ENCODE measurements around the gene STK38.

Gene STK38

DNA sequence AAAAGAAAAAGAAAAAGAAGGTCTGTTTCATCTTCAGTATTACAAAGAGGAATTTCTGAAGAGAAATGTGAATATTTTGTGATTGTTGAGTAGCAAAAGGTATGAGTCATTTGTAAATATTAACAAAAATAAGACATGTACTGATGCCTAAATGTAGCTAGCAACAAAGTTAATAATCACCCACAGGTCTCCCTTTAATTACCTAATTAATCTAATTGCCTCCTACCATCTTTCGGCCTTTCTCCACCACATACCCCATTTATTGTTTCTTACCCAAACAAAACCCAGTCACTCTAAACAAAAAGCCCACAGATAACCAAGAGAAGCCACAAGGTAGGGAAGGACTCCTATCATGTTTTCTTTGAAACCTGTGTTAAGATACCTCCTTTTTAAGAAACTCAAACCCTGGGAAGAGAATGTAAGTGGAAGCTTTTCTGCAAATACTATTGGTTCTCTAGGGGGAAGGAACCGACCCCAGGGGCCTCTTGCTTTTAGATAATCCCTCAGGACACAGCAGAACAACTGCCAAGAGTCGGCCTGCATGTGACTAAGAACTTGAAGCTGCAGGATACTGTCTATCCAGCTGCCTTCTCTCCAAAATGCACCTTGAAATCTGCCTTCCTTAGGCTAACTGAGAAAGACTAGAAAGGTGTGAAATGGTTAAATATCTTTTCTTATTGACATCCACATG, 16.1 kb upstream of the STK38 start:
- no peak for DNase-seq

DNA sequence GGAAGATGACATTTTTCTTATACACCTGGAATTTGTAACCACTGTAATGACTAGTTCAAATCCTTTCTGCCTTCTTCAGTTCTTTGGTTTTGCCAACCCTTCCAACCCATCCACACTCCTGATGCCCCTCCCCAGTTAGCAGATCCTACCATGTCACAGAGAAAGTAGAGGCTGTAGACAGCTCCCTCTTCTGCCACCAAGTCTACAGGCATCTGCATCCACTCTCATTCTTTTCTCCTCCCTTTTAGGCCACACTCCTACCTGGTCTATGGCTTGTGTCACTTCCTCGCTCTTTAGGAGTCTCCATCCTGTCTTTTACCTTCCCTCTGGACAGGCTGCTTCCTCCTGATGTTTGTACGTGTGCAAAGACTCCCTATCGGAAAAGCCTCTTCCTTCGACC, 13.5 kb upstream of the STK38 start:
- DNase-seq: no peak

DNA sequence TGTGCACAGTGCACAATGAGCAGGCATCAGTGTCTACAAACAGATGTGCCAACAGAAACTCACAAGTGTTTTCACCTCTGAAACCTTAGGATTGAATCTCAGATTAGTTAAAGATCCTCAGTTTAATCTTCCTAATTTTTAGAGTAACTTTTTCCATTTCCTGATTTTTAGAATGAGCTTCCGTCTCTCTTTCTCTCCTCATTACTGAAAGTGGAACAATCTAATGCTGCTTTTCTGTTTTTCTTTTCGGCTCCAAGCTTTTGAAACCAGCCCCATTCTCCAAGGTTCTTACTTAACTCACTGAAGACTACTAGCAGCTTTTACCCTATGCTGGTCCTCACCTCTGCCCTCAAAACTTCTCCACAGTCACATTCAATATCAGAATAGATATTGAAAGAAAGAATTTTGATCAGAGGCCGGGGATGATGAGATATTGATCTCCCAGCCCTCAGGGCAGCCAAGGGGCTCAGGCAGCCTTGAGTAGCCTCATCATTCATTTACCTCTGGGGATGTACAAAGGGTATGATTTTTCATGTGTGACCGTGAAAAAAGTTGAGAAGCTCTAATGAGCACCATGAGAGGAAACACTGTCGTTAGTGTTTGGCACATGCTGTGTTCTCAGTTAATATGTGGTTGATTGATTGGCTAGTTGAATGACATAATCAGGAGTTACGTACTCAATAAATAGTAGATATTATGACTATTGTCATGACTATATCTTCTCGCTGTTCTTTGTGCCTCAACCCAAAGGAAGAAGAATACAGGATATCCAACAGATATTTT, 11.9 kb upstream of the STK38 start:
- DNase-seq: no peak

DNA sequence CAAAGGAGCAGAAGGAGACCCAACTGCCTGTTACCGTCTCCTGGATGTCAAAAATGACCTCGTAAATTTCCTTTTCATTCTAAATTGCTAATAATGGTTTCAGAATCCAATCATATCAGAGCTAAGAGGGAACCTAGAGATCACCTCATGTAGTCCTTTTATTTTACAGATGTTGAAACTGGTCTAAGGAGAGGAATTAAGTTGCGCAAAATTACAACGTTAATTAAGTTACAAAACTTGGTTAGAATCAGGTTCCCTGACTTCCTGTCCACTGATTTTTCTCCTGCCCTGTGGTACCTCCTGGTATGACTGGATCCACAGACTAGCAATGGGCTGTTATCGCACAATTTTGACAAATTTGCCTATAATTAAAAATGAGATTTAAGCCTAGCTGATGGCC, 9.0 kb upstream of the STK38 start:
- DNase-seq: no peak

- DNase-seq: no peak
Measured at GRCh38 chr6:36555750-36556252, 8.5 kb upstream of the STK38 start.

- no peak for DNase-seq
Measured at GRCh38 chr6:36550473-36551000, 3.3 kb upstream of the STK38 start.

DNA sequence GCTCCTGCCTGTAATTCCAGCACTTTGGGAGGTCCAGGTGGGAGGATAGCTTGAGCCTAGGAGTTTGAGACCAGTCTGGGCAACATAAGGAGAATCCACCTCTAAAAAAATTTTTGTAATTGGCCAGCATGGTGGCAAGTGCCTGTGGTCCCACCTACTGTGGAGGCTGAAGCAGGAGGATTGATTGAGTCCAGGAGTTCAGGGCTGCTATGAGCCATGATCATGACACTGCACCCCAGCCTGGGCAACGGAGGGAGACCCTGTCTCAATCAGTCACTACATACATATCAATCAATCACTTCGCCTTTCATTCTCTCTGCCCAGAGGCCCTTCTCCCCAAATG, 1.1 kb upstream of the STK38 start:
- DNase-seq: no peak

DNA sequence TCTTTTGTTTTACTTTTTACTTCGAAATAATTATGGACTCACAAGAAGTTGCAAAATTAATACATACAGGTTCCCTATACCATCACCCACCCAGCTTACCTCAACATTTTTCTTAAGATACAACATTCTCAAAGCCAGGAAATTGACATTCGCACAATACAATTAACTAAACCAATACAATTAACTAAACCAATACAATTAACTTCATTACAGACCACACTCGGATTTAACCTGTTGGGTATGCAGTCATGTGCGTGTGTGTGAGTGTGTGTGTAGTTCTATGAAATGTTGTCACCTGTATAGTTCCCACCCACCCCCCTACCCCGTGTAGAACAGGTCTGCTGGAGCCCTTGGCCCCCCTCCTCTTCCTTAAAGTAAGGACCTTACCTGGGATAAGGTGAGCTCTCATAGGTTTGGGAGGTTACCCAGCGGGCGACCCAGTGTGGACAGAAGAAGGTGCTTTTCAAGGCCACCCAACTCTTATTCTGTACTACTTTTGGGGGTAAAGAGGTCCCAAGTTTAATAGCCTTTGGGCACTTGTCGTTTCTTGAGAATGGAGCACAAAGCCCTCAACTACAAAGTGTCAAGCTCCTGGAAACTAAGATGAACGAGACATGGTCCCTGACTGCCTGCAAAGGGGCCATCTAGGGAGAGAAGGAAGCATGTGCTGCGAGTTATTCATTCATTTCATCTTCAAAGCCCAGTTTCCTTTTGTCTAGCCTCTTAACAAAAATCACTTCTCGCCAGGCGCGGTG, 544 bp upstream of the STK38 start:
- DNase-seq: no peak

GRCh38 chr6:36546308-36546919, 865 bp downstream of the STK38 start:
- DNase-seq: no peak

- DNase-seq: no peak
Measured at GRCh38 chr6:36545767-36546307, 1.4 kb downstream of the STK38 start.

DNA sequence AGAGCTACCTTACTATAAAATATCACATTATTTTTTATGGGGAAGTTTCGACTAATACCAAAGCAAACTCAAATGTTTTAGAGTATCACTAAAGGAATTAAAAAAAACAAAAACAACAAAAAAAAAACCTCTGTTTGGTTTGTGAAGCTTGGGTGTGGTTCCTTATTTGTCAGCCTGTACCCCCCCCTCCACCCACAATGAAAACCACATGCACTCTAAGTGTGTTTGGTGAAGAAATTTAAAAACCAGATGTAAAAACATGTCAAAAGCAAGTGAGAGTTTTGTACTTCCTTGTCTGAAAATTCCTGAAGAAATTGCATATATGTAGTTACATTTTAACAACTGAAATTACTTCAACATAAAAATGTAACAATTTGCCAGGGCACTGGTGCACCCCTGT, 3.1 kb downstream of the STK38 start:
- DNase-seq: no peak

- no peak for DNase-seq
Measured at GRCh38 chr6:36542041-36542440, 5.2 kb downstream of the STK38 start.

- no peak for DNase-seq
Measured at GRCh38 chr6:36539814-36540568, 7.3 kb downstream of the STK38 start.

DNA sequence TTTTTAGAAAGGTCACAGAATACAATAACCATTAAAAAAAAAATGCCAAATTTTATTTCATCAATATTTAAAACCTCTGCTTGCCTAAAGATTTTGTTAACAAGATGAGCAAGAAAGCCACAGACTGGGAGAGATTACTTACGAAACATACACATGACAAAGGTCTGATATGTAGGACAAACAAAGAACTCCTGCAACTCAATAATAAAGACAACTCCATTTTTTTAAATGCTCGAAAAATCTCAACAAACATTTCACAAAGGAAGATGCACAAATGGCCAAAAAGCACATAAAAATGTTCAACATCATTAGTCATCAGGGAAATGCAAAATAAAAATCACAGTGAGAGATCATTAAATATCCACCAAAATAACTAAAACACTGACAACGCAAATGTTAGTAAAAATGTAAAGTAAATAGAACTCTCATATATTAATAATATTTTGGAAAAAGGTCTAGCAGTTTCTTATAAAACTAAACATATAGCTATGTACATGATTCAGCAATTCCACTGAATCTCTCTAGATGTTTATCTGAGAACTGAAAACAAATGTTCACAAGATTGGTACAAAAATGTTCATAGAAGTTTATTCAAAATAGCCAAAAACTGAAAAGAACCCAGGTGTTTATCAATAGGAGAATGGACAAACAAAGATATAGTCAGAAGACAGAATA, 10.3 kb downstream of the STK38 start:
- DNase-seq: no peak

DNA sequence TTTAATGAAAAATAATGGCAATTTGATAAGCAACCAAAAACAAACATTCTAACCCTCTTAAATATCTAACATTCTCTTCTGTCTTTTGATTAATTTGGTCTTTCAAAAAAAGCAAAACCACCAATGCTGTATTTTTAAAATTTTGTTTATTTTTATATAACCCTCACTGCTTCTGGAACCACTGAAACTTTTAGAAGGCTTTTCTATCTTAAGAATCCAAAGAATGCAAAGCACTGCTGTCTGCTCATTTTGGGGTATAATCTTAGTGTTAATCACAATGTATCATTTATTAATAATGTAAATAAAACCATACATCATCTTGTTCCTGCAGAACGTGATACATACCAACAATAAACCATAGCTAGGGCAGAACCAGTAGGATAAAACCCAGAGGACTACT, 14.0 kb downstream of the STK38 start:
- DNase-seq: no peak

GRCh38 chr6:36526066-36526465, 21.2 kb downstream of the STK38 start:
- no peak for DNase-seq

GRCh38 chr6:36525346-36525745, 21.9 kb downstream of the STK38 start:
- no peak for DNase-seq

- no peak for DNase-seq
Measured at GRCh38 chr6:36524871-36525270, 22.4 kb downstream of the STK38 start.

GRCh38 chr6:36523936-36524499, 23.3 kb downstream of the STK38 start:
- DNase-seq: no peak

GRCh38 chr6:36523451-36523850, 23.8 kb downstream of the STK38 start:
- no peak for DNase-seq

DNA sequence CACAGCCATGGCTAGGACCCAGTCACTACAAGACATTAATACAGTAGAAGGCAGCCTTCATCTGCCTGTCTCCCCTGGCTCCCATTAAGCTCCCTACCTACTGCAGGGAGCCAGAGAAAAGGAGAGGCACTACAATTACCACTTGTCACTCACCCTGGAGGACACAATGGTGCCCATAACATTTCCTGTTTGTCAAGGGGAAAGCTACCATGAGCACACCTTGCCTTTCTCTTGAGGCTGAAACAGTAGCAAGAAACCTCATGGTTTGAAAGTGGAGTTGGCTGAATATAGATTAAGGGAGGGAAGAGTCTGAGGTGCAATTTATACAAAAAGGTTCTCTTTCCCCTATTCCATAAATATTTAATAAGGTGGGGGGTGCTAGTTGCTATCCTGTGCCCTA, 27.9 kb downstream of the STK38 start:
- no peak for DNase-seq
